ENCODE results near the gene BAD. TPM values are rescaled to one million over a fixed set of nuclear protein-coding genes. Genes with fewer than 3 reads are reported as not detected.

BAD gene
- total RNA-seq, 1 donor from 2014 or later, result 83.5 TPM

GRCh38 chr11:64235437-64236161 lies 48.9 kb downstream of the BAD start:
- Histone ChIP-seq H3K4me1 (peaks cover 65% of the 10 kb centered on the region), H3K27ac (peak overlapping the region; percentile 94), H3K4me3 (peak overlapping the region; percentile 62 to 94), H3K9me3 (no peaks in the 10 kb centered on the region), H3K27me3 (no peaks in the 10 kb centered on the region), H3K36me3 (peaks cover 0 to 18% of the 10 kb centered on the region in 2 donors)
- TF ChIP-seq POLR2A (IDR thresholded peaks at IDR 0.05) (no peak), CTCF (IDR thresholded peaks at IDR 0.05) (no peak), POLR2AphosphoS5 (IDR thresholded peaks at IDR 0.05; ENCODE audit: insufficient read depth in 1 of 2, low read depth in 1 of 2) (no peak)
- no peak for DNase-seq (ENCODE audit: extremely low spot score in 2 of 2)
- intact Hi-C loops (cut with DNase I), result loop anchor here (5.0 kb wide), 1 partner anchor 72 kb away; the partner anchor contains the start of gene ESRRA

- H3K4me3 ChIP-seq, result peak overlapping the region; percentile 62 to 94
- no peak for DNase-seq (ENCODE audit: extremely low spot score in 2 of 2)
- intact Hi-C loops (cut with DNase I), result loop anchor here (5.0 kb wide), 1 partner anchor 72 kb away; the partner anchor contains the start of gene ESRRA
- H3K27ac ChIP-seq, result peak overlapping the region; percentile 94
- peaks cover 61% of the 10 kb centered on the region for H3K4me1 ChIP-seq
- H3K36me3 ChIP-seq, result peaks cover 0 to 18% of the 10 kb centered on the region in 2 donors
- no peaks in the 10 kb centered on the region for H3K27me3 ChIP-seq
- TF ChIP-seq POLR2AphosphoS5 (IDR thresholded peaks at IDR 0.05; ENCODE audit: insufficient read depth in 1 of 2, low read depth in 1 of 2), result peak in 1 of 2 donors; percentile 39
- TF ChIP-seq POLR2A (IDR thresholded peaks at IDR 0.05), result peak in 1 of 2 donors; percentile 20
- TF ChIP-seq CTCF (IDR thresholded peaks at IDR 0.05), result no peak
- H3K9me3 ChIP-seq, result no peaks in the 10 kb centered on the region
Observed at GRCh38 chr11:64234647-64235379, 49.7 kb downstream of the BAD start.

GRCh38 chr11:64233913-64234586 lies 50.4 kb downstream of the BAD start, which contains the start of gene VEGFB:
Gene VEGFB, plus strand, starts transcription at chr11:64234584. Its CDS starts 250 bp downstream, at chr11:64234834.
- DNase-seq (ENCODE audit: extremely low spot score in 2 of 2), result no peak
- H3K4me1 ChIP-seq, result peaks cover 65% of the 10 kb centered on the region
- intact Hi-C loops (cut with DNase I), result no loop called here

GRCh38 chr11:64232967-64233315 lies 51.5 kb downstream of the BAD start:
- Histone ChIP-seq H3K9me3 (no peaks in the 10 kb centered on the region), H3K4me1 (peaks cover 67% of the 10 kb centered on the region), H3K4me3 (no peak overlapping the region), H3K36me3 (peaks cover 0 to 9% of the 10 kb centered on the region in 2 donors), H3K27me3 (no peaks in the 10 kb centered on the region), H3K27ac (no peak overlapping the region)
- intact Hi-C loops (cut with DNase I), result no loop called here
- TF ChIP-seq CTCF (IDR thresholded peaks at IDR 0.05) (no peak), POLR2A (IDR thresholded peaks at IDR 0.05) (no peak), POLR2AphosphoS5 (IDR thresholded peaks at IDR 0.05; ENCODE audit: insufficient read depth in 1 of 2, low read depth in 1 of 2) (no peak)
- DNase-seq (ENCODE audit: extremely low spot score in 2 of 2), result no peak

More at GRCh38 chr11:64233913-64234586, 50.4 kb downstream of the BAD start, which contains the start of gene VEGFB:
- Histone ChIP-seq H3K4me3 (peak within 1 kb of the TSS; percentile 62 to 94), H3K27me3 (no peaks in the 10 kb centered on the region), H3K27ac (peak within 1 kb of the TSS; percentile 94), H3K36me3 (peaks cover 0 to 18% of the 10 kb centered on the region in 2 donors), H3K9me3 (no peaks in the 10 kb centered on the region)
- TF ChIP-seq POLR2AphosphoS5 (IDR thresholded peaks at IDR 0.05; ENCODE audit: insufficient read depth in 1 of 2, low read depth in 1 of 2) (peak in 1 of 2 donors; percentile 88), POLR2A (IDR thresholded peaks at IDR 0.05) (peak in 1 of 2 donors; percentile 43), CTCF (IDR thresholded peaks at IDR 0.05) (no peak)
